Body of pancreas (tissue), 4 donors: ENCODE measurements around the gene SPATA18. TPM values are rescaled to one million over a fixed set of nuclear protein-coding genes. Genes with fewer than 3 reads are reported as not detected.
A peak's percentile ranks its signal among the peaks of the same experiment; 100 is the strongest.

ENCODE experiments used
- ATAC-seq: fragments of 150-250 bp; one replicate; pipeline ENCODE4 v1.9.1; 2016
- DNase-seq, 4 donors: peaks; one replicate each; pipeline ENCODE4 v3.0.0-alpha.2; 2019
- H3K27ac ChIP-seq, 4 donors: fragments of 200-600 bp; sonication (generic); 1 replicate in 3 of 4; 2 replicates in 1 of 4; pipeline versions ENCODE4 v1.5.1 to v1.6.1; 2016 to 2019; ENCODE audit warnings: mild to moderate bottlenecking in 1 of 4, mixed read lengths in 1 of 4, moderate library complexity in 1 of 4
- H3K27me3 ChIP-seq, 2 donors: fragments of 200-600 bp; sonication (generic); one replicate each; pipeline ENCODE4 v1.6.0; 2016; ENCODE audit warnings: mild to moderate bottlenecking in 1 of 2
- H3K36me3 ChIP-seq, 2 donors: fragments of 200-600 bp; sonication (generic); replicated peaks in 1 of 2; 2 replicates each; pipeline ENCODE4 v1.5.1; 2016; ENCODE audit warnings: low read depth in 2 of 2; ENCODE audit not compliant: insufficient read depth in 1 of 2
- H3K4me1 ChIP-seq: fragments of 200-600 bp; sonication (generic); one replicate; pipeline ENCODE4 v1.6.0; 2016
- H3K4me3 ChIP-seq, 2 donors: fragments of 200-600 bp; sonication (generic); 1 replicate in 1 of 2; 2 replicates in 1 of 2; pipeline ENCODE4 v1.5.1; 2016 to 2019
- H3K9me3 ChIP-seq, 3 donors: fragments of 200-600 bp; sonication (generic); 1 replicate in 2 of 3; 2 replicates in 1 of 3; pipeline ENCODE4 v1.5.1; 2016
- CTCF ChIP-seq, 7 experiments: fragments of 450-650 bp in 4 of 7; fragments of 200-600 bp in 3 of 7; sonication (generic) in 3 of 7; IDR thresholded peaks; one replicate each; pipeline ENCODE4 v1.5.1; 2016 to 2019; ENCODE audit warnings: antibody characterized with exemption in 7 of 7
- POLR2A ChIP-seq, 3 donors: fragments of 450-650 bp; IDR thresholded peaks; one replicate each; pipeline ENCODE4 v1.6.1; 2016; ENCODE audit warnings: antibody characterized with exemption in 3 of 3, mild to moderate bottlenecking in 2 of 3
- WGBS, 2 donors: methylation state at CpG; one replicate each; pipeline ENCODE4 v1.1.5; 2017; 5-methylcytosine and 5-hydroxymethylcytosine counted together
- intact Hi-C: fragments of 100-400 bp; cut with DNase I; formaldehyde crosslinking; loops from one replicate; pipeline ENCODE4 v1.15.1; 2023
- total RNA-seq, 2 donors: library from RNA; depleted of rRNA; stranded (reverse); fragments of >200 nt; gene quantifications; one replicate each; pipeline ENCODE4 v1.1.0, GENCODE V29; 2016

SPATA18 gene
- total RNA-seq, 2 donors from 2014 or later, result 4.0 to 8.0 TPM

- Histone ChIP-seq H3K4me3 (no peak overlapping the region), H3K27ac (no peak overlapping the region), H3K4me1 (peaks cover 8% of the 10 kb centered on the region), H3K36me3 (no peaks in the 10 kb centered on the region), H3K27me3 (no peaks in the 10 kb centered on the region), H3K9me3 (no peaks in the 10 kb centered on the region)
- intact Hi-C loops, result no loop called here
- ATAC-seq (no peak), DNase-seq (no peak)
- TF ChIP-seq CTCF (IDR thresholded peaks at IDR 0.05) (no peak), POLR2A (IDR thresholded peaks at IDR 0.05) (no peak)
- 0 to 18% methylated on average over 1 of the region's 1 CpG for WGBS, 2 donors
Measured at GRCh38 chr4:52017814-52018213, 33.3 kb upstream of the SPATA18 start.

GRCh38 chr4:52019936-52020657, 31.0 kb upstream of the SPATA18 start, which contains the start of gene LRRC66:
Gene LRRC66 (minus strand): TSS chr4:52020363. CDS start chr4:52017613, 2,750 bp downstream.
- DNase-seq (peak in 2 of 4 donors; percentile 8 to 12), ATAC-seq (no peak)
- Histone ChIP-seq H3K4me3 (no peak within 1 kb of the TSS), H3K36me3 (no peaks in the 10 kb centered on the region), H3K9me3 (no peaks in the 10 kb centered on the region), H3K27ac (no peak within 1 kb of the TSS), H3K27me3 (no peaks in the 10 kb centered on the region), H3K4me1 (peaks cover 8% of the 10 kb centered on the region)
- intact Hi-C loops, result loop anchor here (10.0 kb wide), 1 partner anchor 135 kb away; no protein-coding TSS in a partner anchor
- TF ChIP-seq CTCF (IDR thresholded peaks at IDR 0.05), result no peak
- TF ChIP-seq POLR2A (IDR thresholded peaks at IDR 0.05), result no peak
- WGBS, 2 donors, result 83 to 84% methylated on average over 6 of the region's 6 CpGs

- DNase-seq (no peak), ATAC-seq (no peak)
- H3K9me3 ChIP-seq, result no peaks in the 10 kb centered on the region
- no peaks in the 10 kb centered on the region for H3K4me1 ChIP-seq
- H3K27me3 ChIP-seq, result no peaks in the 10 kb centered on the region
- 68 to 73% methylated on average over 1 of the region's 1 CpG for WGBS, 2 donors
- H3K27ac ChIP-seq, result no peak overlapping the region
- intact Hi-C loops, result loop anchor here (10.0 kb wide), 1 partner anchor 144 kb away; no protein-coding TSS in a partner anchor
- H3K36me3 ChIP-seq, result no peaks in the 10 kb centered on the region
- TF ChIP-seq POLR2A (IDR thresholded peaks at IDR 0.05) (no peak), CTCF (IDR thresholded peaks at IDR 0.05) (no peak)
- H3K4me3 ChIP-seq, result no peak overlapping the region
Measured at GRCh38 chr4:52028970-52029369, 22.1 kb upstream of the SPATA18 start.

GRCh38 chr4:52032005-52032404, 19.1 kb upstream of the SPATA18 start:
- Histone ChIP-seq H3K9me3 (no peaks in the 10 kb centered on the region), H3K4me1 (peaks cover 2% of the 10 kb centered on the region), H3K27ac (no peak overlapping the region), H3K4me3 (no peak overlapping the region), H3K36me3 (no peaks in the 10 kb centered on the region), H3K27me3 (no peaks in the 10 kb centered on the region)
- intact Hi-C loops, result no loop called here
- TF ChIP-seq POLR2A (IDR thresholded peaks at IDR 0.05) (no peak), CTCF (IDR thresholded peaks at IDR 0.05) (no peak)
- WGBS, 2 donors, result 81 to 94% methylated on average over 1 of the region's 1 CpG
- ATAC-seq (no peak), DNase-seq (no peak)

- no peaks in the 10 kb centered on the region for H3K9me3 ChIP-seq
- TF ChIP-seq POLR2A (IDR thresholded peaks at IDR 0.05) (no peak), CTCF (IDR thresholded peaks at IDR 0.05) (no peak)
- no peaks in the 10 kb centered on the region for H3K27me3 ChIP-seq
- WGBS, 2 donors, result 92% methylated on average over 2 of the region's 2 CpGs
- H3K27ac ChIP-seq, result no peak overlapping the region
- intact Hi-C loops, result no loop called here
- no peaks in the 10 kb centered on the region for H3K36me3 ChIP-seq
- no peak overlapping the region for H3K4me3 ChIP-seq
- peaks cover 7% of the 10 kb centered on the region for H3K4me1 ChIP-seq
- DNase-seq (no peak), ATAC-seq (no peak)
Measured at GRCh38 chr4:52035190-52035589, 15.9 kb upstream of the SPATA18 start.
